Activated gamma-delta T cell (primary cell): Measurements from ENCODE around the gene KIR2DL4.
"Not testable (repeated sequence)": the region's sequence is repeated elsewhere in the genome, so short reads cannot be mapped to it uniquely, and the experiment has no call there.

Source experiments
- DNase-seq: peaks from one replicate; lab custom pipeline; 2025; lab: John Stamatoyannopoulos, UW

Gene KIR2DL4

GRCh38 chr19:54804571-54804970 lies 1.2 kb downstream of the KIR2DL4 start:
- no peak for DNase-seq

DNA sequence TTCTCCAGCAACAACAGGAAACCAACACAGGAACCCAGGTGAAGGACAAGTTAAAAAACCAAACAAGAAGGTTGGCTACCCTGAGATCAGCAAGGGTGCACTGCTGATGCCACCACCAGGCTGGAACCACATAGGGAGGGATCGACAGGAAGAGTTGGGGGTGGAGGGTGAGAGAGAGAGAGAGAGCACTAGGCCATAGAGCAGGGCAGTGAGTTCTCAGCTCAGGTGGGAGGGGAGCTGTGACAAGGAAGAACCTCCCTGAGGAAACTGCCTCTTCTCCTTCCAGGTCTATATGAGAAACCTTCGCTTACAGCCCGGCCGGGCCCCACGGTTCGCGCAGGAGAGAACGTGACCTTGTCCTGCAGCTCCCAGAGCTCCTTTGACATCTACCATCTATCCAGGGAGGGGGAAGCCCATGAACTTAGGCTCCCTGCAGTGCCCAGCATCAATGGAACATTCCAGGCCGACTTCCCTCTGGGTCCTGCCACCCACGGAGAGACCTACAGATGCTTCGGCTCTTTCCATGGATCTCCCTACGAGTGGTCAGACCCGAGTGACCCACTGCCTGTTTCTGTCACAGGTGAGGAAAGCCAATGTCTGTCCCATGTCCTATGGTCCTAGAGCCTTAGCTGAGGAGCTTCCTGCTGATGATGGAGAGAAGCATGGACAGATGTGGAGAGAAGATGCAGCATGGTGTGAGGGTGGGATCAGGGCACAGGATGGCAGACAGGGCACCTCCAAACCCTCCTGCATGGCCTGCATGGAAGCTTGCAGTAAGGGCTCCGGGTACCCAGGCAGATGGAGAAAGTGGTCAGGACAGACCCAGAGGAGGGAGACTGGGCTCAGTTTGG lies 2.5 kb downstream of the KIR2DL4 start:
- no peak for DNase-seq

GRCh38 chr19:54806516-54806838 lies 3.1 kb downstream of the KIR2DL4 start:
- no peak for DNase-seq

DNA sequence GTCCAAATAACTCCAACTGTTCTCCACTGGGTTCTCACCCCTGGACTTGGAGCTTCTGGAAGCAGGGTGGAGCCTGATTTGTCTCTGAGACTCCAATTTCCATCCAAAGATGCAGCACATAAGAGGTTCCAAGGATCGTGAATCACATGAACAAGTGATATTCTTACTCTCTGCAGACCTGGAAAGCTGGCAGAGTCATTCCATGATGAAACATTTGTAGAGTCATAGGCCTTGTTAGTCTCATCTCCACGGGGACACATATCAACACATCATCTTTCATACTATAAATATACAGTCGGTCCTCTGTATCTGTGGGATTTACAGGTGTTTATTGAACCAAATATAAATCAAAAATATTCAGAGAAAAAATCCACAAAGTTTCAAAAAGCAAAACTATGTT lies 11.2 kb downstream of the KIR2DL4 start:
- not testable (repeated sequence) for DNase-seq

DNA sequence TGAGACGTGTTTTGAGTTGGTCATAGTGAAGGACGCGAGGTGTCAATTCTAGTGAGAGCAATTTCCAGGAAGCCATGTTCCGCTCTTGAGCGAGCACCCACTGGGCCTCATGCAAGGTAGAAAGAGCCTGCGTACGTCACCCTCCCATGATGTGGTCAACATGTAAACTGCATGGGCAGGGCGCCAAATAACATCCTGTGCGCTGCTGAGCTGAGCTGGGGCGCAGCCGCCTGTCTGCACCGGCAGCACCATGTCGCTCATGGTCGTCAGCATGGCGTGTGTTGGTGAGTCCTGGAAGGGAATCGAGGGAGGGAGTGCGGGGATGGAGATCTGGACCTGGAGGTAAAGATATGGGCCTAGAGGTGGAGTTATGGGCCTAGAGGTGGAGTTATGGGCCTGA lies 12.8 kb downstream of the KIR2DL4 start, which contains the start of gene KIR3DL1:
TSS of gene KIR3DL1 (plus strand) at position 218 of the 400 bp plus-strand sequence.
- DNase-seq = not testable (repeated sequence)

DNA sequence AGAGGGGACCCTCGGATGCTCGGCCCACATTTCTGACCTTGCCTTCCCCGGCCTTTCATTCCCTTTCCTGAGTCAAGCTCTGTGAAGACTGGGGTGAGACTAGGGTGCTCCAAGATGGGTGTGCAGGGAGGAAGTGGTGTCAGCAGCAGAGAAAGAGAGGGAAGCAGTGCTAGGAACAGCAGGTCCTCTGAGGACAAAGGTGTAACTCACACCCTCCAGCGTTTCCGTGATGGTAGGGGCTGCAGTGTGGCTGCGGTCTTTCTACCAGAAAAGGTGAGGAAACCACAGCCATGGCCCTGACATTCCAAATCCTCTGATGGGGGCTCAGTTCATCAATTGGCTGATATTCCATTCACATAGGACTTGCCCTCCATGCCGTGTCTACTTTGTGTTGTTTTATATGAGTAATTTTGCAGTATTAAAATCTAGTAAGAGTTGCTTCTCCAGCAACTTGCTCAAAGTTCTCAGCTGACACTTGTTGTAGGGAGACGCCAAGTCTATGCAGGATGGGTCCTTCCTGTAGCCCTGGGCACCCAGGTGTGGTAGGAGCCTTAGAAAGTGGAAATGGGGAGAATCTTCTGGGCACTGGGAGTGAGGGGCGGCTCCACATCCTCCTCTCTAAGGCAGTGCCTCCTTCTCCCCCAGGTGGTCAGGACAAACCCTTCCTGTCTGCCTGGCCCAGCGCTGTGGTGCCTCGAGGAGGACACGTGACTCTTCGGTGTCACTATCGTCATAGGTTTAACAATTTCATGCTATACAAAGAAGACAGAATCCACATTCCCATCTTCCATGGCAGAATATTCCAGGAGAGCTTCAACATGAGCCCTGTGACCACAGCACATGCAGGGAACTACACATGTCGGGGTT lies 14.5 kb downstream of the KIR2DL4 start:
- DNase-seq = no peak

- DNase-seq = not testable (repeated sequence)
Observed at GRCh38 chr19:54824416-54824815, 21.0 kb downstream of the KIR2DL4 start.

- DNase-seq = not testable (repeated sequence)
Observed at GRCh38 chr19:54825326-54825725, 21.9 kb downstream of the KIR2DL4 start.

GRCh38 chr19:54828064-54828463 lies 24.7 kb downstream of the KIR2DL4 start:
- not testable (repeated sequence) for DNase-seq

GRCh38 chr19:54832496-54832895 lies 29.1 kb downstream of the KIR2DL4 start, which contains the start of gene KIR2DS4:
TSS of gene KIR2DS4 (plus strand) at chr19:54832676.
- not testable (repeated sequence) for DNase-seq

DNA sequence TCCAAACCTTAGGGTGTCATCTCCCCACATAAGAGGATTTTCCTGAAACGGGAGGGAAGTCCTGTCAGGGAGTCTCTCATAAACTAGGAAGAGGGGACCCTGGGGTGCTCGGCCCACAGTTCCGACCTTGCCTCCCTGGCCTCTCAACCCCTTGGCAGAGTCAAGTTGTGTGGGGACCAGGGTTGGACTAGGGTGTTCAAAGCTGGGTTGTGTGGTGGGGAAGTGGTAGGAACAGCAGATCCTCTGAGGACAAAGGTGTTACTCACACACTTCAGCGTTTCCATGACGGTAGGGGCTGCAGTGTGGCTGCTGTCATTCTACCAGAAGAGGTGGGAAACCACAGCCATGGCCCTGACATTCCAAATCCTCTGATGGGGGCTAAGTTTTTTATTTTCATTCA lies 31.7 kb downstream of the KIR2DL4 start:
- not testable (repeated sequence) for DNase-seq

DNA sequence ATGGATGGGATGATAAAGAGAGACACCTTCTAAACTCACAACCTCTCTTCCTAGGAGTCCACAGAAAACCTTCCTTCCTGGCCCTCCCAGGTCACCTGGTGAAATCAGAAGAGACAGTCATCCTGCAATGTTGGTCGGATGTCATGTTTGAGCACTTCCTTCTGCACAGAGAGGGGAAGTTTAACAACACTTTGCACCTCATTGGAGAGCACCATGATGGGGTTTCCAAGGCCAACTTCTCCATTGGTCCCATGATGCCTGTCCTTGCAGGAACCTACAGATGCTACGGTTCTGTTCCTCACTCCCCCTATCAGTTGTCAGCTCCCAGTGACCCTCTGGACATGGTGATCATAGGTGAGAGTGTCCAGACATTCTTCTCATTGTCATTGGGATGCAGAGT lies 34.1 kb downstream of the KIR2DL4 start:
- DNase-seq = not testable (repeated sequence)

GRCh38 chr19:54843171-54843570 lies 39.8 kb downstream of the KIR2DL4 start:
- not testable (repeated sequence) for DNase-seq

DNA sequence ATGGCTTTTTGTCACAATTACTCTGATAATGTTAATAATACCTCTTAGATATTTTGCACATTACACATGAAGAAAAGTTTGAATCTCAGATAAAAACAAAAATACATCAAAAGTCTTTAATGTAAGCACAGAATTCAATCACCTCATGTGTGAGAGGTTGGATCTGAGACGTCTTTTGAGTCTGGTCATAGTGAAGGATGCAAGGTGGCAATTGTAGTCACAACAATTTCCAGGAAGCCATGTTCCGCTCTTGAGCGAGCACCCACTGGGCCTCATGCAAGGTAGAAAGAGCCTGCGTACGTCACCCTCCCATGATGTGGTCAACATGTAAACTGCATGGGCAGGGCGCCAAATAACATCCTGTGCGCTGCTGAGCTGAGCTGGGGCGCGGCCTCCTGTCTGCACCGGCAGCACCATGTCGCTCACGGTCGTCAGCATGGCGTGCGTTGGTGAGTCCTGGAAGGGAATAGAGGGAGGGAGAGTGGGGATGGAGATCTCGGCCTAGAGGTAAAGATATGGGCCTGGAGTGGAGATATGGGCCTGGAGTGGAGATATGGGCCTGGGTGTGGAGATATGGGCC lies 46.7 kb downstream of the KIR2DL4 start, which contains the start of gene KIR3DL2:
TSS of gene KIR3DL2 (plus strand) at position 383 of the 580 bp plus-strand sequence. CDS start at position 416, 33 bp downstream.
- not testable (repeated sequence) for DNase-seq

DNA sequence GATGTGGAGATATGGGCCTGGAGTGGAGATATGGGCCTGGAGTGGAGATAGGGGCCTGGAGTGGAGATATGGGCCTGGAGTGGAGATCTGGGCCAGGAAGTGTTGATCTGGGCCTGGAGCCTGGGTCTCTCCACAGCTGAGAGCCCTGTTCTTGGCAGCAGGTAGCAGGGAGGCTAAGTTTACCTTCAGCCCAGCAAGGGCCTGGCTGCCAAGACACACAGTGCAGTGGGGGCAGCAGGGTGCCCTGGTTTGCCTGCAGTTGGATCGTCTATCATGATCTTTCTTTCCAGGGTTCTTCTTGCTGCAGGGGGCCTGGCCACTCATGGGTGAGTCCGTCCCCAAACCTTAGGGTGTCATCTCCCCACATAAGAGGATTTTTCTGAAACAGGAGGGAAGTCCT lies 47.5 kb downstream of the KIR2DL4 start:
- DNase-seq = no peak

DNA sequence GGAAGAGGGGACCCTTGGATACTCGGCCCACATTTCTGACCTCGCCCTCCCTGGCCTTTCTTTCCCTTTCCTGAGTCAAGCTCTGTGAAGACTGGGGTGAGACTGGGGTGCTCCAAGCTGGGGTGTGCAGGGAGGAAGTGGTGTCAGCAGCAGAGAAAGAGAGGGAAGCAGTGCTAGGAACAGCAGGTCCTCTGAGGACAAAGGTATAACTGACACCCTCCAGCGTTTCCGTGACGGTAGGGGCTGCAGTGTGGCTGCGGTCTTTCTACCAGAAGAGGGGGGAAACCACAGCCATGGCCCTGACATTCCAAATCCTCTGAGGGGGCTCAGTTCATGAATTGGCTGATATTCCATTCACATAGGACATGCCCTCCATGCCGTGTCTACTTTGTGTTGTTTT lies 47.9 kb downstream of the KIR2DL4 start:
- no peak for DNase-seq

GRCh38 chr19:54855241-54855640 lies 51.8 kb downstream of the KIR2DL4 start:
- not testable (repeated sequence) for DNase-seq

DNA sequence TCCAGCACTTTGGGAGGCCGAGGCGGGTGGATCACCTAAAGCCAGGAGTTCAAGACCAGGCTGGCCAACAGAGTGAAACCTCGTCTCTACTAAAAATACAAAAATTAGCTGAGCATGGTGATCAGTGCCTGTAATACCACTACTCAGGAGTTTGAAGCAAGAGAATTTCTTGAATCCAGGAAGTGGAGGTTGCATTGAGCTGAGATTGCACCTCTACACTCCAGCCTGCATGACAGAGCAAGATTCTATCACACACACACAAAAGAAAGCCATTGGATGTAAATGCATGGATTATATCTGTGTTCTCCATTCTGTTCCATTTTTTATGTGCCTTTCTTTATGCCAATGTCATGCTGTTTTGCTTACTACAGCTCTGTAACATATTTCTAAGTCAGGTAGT lies 55.1 kb downstream of the KIR2DL4 start:
- DNase-seq = not testable (repeated sequence)

GRCh38 chr19:54859421-54859820 lies 56.0 kb downstream of the KIR2DL4 start:
- not testable (repeated sequence) for DNase-seq

GRCh38 chr19:54863459-54863858 lies 60.0 kb downstream of the KIR2DL4 start:
- not testable (repeated sequence) for DNase-seq
